NCI-H2081 (cell line): ENCODE measurements around the gene USO1.
"Not testable (repeated sequence)": the region's sequence is repeated elsewhere in the genome, so short reads cannot be mapped to it uniquely, and the experiment has no call there.

Experiments used
- DNase-seq, 2 experiments: peaks; one replicate each; lab custom pipeline; 2025; lab: John Stamatoyannopoulos, UW

The USO1 gene

GRCh38 chr4:75777589-75777988 lies 53.2 kb downstream of the USO1 start:
- no peak for DNase-seq

GRCh38 chr4:75779105-75779757 lies 54.9 kb downstream of the USO1 start:
- DNase-seq: no peak

- no peak for DNase-seq
Measured at GRCh38 chr4:75781305-75781704, 56.9 kb downstream of the USO1 start.

DNA sequence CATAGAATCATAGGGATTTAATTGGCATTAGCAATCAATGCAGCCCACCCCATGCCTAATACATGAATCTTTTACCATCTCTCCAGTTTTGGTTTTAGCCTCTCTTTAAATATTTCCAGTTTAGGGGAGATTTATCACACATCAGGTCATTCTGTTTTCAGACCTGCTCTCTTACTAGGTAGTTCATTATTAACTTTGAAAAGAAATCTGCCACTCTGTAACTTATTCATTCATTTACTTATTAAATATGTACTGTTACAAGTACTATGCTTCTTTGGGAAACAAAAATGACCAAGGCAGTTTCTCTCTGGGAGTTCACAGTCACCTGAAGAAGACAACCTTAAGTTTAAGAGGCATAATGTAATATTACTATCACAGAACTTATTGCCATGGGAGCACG lies 62.1 kb downstream of the USO1 start:
- no peak for DNase-seq

DNA sequence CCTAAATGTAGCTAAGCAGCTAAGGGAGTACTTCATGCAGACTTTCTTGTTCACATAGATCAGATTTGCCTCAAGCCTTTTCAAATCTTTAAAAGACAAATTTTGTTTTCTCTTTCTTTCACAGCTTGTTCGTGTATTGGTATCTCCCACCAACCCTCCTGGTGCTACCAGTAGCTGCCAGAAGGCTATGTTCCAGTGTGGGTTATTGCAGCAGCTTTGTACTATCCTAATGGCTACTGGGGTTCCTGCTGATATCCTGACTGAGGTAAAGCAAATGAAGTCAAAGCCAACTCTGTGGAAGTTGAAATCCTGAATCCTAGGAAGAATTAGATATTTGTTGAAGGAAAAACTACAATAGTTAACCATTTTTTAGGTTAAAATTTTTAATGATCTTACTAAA lies 62.6 kb downstream of the USO1 start:
- no peak for DNase-seq

GRCh38 chr4:75790024-75790423 lies 65.6 kb downstream of the USO1 start:
- DNase-seq: no peak

DNA sequence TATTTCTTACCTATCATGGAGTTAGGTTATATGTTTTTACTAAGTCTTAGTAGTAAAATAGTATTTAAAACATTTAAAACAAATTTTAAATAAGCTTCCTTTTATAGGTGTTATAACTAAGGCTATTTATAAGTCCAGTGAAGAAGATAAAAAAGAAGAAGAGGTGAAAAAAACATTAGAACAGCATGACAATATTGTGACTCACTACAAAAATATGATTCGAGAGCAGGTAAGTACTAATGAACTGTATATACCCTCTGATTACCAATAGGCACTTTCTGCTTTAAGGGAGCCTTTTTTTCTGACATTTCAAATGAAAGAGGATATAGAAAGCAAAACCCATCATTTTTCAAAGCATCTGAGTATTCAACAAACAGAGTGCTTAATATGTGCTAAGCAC lies 76.6 kb downstream of the USO1 start:
- no peak for DNase-seq

GRCh38 chr4:75806035-75806434 lies 81.7 kb downstream of the USO1 start:
- DNase-seq: not testable (repeated sequence)

DNA sequence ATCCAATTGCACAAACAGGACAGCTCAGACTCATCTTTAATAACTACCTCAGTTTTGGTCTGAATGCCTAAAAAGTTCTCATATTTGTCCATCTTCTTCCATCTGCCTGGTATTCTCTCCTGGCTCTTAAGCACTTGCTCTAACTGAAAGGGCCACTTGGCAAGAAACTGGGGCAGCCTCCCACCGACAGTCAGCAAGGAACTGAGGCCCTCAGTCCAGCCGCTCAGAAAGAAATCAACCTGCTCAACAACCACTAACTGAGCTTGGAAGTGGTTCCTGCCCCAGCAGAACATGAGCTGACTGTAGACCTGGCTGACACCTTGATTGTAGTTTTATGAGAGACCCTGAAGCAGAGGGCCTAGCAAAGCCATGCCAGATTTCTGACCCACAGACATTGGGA lies 93.5 kb downstream of the USO1 start:
- no peak for DNase-seq

- DNase-seq: no peak
Measured at GRCh38 chr4:75819121-75819520, 94.7 kb downstream of the USO1 start.

GRCh38 chr4:75820197-75820596 lies 95.8 kb downstream of the USO1 start:
- no peak for DNase-seq

GRCh38 chr4:75820676-75821075 lies 96.3 kb downstream of the USO1 start:
- DNase-seq: no peak

DNA sequence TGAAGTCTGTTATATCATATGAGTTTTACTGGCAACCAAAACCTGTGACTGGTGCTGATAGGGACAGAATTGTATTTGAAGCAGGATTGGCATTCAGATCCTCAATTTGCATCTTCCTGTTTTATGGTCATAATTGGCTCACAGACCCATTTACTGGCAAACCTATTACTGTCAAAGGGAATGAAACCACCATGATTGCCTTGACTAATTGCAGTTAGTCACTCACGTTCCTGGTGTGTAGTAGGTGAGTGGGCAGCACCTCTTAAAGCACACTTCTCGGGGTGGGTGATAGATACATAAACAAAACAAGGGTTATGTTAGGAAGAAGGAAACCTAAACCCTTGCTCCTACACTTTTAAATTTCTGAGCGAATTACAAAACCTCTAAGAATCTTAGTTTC lies 96.8 kb downstream of the USO1 start:
- no peak for DNase-seq

DNA sequence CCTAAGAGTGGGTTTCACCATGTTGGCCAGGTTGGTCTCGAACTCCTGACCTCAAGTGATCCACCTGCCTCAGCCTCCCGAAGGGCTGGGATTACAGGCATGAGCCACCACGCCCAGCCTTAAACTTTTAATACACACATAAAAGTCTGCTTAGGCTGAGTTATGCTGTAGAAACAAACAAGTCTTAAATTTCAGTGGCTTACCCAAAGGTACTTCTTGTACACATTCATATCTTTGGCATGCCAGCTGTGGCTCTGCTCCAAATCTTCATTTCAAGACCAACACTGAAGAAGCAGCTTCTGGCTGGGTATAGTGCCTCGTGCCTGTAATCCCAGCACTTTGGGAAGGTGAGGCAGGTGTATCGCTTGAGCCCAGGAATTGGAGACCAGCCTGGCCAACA lies 97.6 kb downstream of the USO1 start:
- no peak for DNase-seq

DNA sequence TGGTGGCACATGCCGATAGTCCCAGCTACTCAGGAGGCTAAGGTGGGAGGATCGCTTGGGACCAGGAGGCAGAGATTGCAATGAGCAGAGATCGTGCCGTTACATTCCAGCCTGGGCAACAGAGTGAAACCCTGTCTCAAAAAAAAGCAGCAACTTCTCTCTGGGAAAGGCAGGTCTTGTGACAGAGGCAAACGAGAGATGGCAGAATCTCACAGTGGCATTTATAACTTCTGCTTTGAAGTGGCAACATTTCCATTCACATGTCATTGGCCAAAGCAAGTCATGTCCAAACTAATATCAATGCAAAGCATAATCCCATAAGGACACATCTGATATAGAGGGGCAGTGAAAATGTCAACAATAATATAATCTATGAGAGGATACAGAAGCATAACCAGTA lies 98.0 kb downstream of the USO1 start:
- DNase-seq: no peak

- DNase-seq: no peak
Measured at GRCh38 chr4:75823812-75824211, 99.4 kb downstream of the USO1 start.

DNA sequence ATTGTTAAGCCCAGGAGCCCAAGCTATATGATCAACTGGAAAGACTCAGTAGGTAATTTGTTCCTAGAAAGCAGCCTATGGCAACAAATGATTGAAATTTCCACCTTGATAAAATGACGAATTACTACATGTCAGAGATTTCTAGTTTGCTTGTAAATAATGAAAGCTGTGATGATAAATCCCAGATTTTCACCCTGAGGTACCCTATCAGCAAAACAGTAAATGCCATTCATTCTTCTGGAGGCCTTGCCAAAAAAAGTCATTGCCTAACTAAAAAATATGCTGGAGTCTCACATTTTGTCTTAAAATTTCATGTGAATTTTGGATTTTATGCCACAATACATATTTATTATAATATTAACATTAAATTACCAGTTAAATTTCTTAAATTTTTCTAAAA lies 106.5 kb downstream of the USO1 start:
- no peak for DNase-seq

DNA sequence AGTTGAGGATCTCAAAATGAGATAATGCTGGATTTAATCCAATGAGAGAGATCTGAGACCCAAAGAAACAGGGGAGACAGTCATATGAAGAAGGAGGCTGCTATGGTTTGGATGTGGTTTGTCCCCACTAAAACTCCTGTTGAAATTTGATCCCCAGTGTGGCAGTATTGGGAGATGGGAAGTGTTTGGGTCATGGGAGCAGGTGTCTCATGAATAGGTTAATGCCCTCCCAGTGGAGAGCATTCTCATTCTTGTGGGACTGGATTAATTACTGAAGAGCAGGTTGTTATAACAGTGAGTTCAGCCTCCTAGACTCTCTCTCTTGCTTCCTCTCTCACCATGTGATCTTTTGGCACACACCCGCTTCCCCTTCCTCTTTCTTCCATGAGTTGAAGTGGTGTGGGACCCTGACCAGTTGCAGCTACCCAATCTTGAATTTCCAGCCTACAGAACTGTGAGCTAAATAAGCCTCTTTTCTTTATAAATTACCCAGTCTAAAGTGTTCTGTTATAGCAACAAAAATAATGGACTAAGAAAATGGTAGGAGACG lies 107.6 kb downstream of the USO1 start:
- DNase-seq: no peak

DNA sequence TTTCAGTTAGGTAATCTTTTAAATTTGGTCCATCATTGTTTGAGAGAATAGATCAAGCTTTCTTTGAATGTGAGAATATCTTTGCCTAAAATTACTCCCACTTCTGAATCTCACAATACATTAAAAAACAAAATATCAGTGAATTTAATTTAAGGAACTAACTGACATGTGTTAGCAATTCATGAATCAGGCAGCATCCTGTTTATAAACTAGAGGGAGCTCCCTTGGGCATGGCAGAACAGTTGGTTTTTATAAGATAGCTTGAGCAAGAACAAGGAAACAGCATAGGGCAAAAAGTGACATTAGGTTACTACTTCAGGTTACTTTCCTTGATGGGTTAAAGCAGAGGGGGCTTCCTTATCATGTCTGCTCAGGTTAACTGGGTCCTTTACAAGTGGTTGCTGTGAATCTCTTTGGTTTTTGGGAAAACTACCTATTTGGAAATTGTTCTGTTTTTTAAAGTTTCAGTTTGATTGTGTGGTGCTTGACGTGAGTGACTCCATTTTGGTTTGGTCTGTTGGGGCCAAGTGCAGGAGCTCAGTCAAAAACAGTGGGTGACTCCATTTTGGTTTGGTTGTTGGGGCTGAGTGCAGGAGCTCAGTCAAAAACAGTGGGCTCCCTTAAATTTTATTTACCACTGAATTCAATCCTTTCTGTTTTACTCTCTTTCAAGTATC lies 109.9 kb downstream of the USO1 start:
- no peak for DNase-seq

DNA sequence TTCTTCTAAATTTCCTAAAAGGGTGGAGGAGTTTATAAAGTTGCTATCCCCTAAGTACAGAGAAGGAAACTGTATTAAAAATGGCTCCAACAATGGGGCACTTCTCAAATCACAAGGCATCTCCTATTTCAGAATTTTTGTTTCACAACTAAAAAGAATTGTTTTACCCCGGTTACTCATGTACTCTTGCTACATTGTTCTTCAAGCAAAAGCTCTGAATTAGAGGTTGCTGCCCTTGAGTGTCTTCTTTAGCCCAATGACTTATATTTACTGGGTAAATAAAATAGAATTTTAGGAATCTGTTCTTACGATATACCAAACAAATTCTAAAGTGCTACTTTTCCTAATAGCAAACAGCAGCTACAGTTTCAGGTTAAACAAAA lies 110.4 kb downstream of the USO1 start:
- no peak for DNase-seq

- no peak for DNase-seq
Measured at GRCh38 chr4:75841641-75842520, 117.5 kb downstream of the USO1 start.

GRCh38 chr4:75843596-75843995 lies 119.2 kb downstream of the USO1 start:
- no peak for DNase-seq

GRCh38 chr4:75844151-75844662 lies 119.8 kb downstream of the USO1 start:
- DNase-seq: no peak
